GM18867 (cell line): ENCODE data around the gene TNFRSF12A.

Source experiments
- ATAC-seq: cut with Tn5 transposase; IDR thresholded peaks from one replicate; pipeline ENCODE4 v1.9.1; 2021; ENCODE audit warnings: mild to moderate bottlenecking, moderate library complexity; ENCODE audit not compliant: unreplicated experiment

Gene TNFRSF12A

DNA sequence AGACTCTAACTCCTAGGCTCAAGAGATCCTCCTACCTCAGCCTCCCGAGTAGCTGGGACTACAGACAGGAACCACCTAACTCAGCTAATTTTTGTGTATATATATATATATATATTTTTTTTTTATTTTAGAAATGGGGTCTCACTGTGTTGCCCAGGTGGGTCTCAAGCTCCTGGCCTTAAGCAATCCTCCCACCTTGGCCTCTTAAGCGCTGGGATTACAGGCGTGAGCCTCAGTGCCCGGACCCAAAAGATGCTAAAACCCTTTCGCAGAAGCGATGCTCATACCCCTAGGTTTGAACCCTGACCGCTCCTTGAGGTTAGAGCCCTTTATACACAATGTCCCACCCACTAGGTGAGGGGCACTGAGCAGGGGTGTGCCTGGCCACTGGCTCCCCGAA is 9.7 kb upstream of the TNFRSF12A start:
- no peak for ATAC-seq

GRCh38 chr16:3012246-3012645 is 7.9 kb upstream of the TNFRSF12A start:
- ATAC-seq = no peak

GRCh38 chr16:3012828-3013420 is 7.2 kb upstream of the TNFRSF12A start, which contains the start of gene CLDN9:
TSS of gene CLDN9 (plus strand) at chr16:3012923. CDS start at chr16:3013363, 440 bp downstream.
- no peak for ATAC-seq

DNA sequence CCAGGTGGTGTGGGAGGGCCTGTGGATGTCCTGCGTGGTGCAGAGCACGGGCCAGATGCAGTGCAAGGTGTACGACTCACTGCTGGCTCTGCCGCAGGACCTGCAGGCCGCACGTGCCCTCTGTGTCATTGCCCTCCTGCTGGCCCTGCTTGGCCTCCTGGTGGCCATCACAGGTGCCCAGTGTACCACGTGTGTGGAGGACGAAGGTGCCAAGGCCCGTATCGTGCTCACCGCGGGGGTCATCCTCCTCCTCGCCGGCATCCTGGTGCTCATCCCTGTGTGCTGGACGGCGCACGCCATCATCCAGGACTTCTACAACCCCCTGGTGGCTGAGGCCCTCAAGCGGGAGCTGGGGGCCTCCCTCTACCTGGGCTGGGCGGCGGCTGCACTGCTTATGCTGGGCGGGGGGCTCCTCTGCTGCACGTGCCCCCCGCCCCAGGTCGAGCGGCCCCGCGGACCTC is 6.6 kb upstream of the TNFRSF12A start:
- no peak for ATAC-seq

GRCh38 chr16:3013998-3014690 is 6.0 kb upstream of the TNFRSF12A start:
- ATAC-seq = no peak

DNA sequence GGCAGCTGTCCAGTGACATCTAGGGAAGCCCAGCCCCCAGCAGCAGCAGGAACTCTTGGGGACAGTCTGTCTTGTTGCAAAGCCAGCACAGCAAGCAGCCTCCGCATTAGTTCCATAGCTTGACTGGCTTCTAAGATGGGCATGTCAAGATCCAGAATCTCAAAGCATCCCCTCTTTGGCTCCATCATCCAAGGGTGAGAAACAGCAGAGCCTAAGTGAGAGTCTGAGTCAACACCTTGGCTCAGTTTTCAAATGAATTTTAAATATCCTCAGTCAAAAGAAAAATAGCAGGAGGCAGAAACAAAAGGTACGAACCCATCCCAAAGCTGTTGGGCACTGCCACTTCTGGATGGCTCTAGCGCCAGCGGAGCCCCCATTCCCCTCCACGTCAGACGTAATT is 5.2 kb upstream of the TNFRSF12A start:
- no peak for ATAC-seq

DNA sequence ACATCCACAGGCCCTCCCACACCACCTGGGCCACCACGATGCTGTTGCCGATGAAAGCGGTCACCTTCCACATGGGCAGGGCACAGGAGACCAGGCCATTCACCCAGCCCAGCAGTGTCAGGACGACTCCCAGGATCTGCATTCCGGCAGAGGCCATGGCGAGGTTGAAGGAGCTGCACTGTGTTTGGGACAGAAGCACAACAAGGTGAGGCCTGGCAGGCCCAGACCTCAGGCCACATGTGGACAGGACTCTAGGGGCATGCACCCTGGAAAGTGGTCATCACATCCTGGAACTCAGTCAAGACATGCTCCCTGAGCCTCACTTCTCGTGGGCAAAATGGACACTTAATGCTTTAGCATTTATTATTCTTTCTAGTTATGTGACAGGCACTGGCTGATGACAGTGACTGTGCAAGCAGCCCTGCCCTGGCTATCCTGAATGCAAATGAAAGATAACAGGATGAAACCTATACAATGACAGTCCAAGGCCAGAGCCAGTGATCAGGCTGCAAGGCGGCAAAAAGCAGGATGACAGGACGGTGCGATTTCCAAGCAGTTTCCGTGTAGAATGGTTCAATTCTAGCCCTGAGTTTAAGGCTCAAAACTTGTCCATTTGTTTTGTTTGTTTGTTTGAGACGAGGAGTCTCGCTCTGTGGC is 4.2 kb upstream of the TNFRSF12A start:
- no peak for ATAC-seq

DNA sequence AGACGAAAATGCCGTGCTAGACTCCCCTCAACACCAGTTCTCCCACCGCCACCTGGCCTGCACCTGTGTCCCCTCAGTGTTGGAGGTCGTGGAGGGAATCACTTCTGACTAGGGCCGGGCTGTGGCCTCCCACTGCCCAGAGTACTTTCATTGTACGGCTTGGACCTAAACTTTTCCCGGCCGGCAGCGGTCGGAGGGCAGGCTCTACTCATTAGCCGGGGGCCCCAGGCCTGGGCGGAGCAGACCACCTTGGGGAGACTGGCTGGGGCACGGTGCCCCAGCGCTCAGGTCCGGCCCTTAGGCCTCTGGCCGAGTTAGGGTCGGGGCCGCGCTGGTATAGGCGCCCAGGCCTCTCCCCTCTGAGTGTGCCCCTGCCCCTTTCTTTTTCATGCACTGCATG is 2.8 kb upstream of the TNFRSF12A start:
- no peak for ATAC-seq

- ATAC-seq = no peak
These were observed 2.2 kb upstream of the TNFRSF12A start, which contains the start of gene CLDN6 for GRCh38 chr16:3017794-3018506. TSS of gene CLDN6 (minus strand) at chr16:3018183. CDS start at chr16:3016021, 2,162 bp downstream.

DNA sequence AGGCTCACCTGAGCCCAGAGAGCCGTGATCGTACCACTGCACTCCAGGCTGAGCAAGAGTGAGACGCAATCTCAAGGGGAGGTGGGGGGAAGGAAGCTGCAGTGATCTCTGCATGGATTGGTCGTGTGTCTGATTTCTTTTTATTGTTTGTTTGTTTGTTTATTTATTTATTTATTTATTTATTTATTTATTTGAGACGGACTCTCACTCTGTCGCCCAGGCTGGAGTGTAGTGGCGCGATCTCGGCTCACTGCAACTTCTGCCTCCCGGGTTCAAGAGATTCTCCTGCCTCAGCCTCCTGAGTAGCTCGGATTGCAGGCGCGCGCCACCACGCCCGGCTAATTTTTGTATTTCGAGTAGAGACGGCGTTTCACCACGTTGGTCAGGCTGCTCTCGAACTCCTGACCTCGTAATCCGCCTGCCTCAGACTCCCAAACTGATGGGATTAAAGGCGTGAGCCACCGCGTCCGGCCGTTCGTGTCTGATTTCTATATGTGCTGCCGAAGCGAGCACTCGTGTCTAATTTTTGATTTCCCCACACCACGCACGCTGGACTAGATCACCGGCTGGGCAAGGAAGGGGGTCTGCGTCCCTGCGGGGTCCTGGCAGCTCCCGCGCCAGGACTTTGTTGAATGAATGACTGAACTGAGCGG is 448 bp upstream of the TNFRSF12A start:
- no peak for ATAC-seq

DNA sequence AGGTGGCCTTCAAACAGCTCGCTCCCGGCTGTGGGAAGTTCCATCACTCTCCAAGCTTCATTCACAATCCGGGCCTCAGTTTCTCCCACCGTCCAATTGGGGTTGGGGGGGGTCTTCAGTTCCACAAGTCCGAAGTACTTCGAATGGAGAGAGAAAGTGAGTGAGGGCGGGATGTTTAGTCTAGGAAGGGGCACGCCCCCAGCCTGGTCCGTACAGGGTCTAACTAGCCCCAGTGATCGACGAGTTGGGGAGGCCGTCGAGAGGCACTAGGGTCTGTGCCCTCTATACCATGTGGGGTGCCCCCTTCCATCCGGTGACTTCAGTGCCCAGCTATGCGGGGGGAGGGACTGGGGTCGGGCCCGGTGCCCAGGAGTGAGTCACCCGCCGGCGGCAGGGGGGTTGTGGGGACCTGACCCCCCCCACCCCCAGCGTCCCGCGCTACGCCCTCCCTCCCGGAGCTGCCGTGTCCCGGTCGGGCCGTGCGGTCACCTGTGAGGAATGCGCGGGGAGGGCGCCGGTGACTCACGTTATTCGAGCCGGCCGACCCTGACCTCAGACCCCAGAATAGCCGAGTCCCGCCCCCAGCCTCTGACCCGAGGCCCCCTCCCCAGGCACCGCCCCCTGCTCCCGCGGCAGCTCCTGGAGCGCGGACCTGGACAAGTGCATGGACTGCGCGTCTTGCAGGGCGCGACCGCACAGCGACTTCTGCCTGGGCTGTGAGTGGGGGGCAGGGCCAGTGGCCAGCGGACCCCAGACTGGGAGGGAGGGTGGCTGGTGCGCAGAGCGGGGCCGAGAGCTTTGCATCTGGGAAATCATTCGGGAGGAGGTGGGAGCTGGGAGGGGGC is 658 bp downstream of the TNFRSF12A start:
- ATAC-seq = no peak

- no peak for ATAC-seq
These were observed 1.5 kb downstream of the TNFRSF12A start for GRCh38 chr16:3021449-3022207.

DNA sequence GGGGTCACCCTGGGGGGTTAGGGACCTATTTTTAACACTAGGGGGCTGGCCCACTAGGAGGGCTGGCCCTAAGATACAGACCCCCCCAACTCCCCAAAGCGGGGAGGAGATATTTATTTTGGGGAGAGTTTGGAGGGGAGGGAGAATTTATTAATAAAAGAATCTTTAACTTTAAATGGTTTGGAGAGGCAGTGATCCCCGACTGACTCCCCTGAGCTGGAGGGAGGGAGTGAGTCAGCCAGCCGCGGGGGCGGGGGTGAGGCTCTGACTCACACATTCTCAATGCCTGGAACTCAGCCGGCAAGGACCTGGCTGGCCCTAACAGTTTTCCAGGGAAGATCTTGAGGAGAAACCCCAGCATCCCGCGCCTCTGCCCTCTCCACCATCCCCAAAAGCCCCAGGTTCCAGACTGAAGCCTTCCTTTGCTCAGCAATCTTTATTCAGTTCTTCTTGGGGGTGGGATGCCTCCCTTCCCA is 2.1 kb downstream of the TNFRSF12A start:
- ATAC-seq = no peak

GRCh38 chr16:3022684-3023414 is 2.7 kb downstream of the TNFRSF12A start:
- no peak for ATAC-seq

DNA sequence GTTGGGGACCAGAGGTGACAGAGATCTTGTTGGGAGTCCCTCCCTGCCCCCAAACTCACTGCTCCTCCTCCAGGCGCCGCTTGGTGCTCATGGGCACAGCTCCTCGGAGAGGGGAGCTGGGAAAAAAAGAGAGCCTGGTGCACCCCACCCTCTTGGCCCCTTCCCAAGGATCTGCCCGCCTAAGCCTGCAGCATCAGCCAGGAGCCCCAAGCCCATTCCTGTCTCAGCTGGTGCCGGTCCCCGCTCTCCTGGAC is 3.2 kb downstream of the TNFRSF12A start:
- no peak for ATAC-seq

DNA sequence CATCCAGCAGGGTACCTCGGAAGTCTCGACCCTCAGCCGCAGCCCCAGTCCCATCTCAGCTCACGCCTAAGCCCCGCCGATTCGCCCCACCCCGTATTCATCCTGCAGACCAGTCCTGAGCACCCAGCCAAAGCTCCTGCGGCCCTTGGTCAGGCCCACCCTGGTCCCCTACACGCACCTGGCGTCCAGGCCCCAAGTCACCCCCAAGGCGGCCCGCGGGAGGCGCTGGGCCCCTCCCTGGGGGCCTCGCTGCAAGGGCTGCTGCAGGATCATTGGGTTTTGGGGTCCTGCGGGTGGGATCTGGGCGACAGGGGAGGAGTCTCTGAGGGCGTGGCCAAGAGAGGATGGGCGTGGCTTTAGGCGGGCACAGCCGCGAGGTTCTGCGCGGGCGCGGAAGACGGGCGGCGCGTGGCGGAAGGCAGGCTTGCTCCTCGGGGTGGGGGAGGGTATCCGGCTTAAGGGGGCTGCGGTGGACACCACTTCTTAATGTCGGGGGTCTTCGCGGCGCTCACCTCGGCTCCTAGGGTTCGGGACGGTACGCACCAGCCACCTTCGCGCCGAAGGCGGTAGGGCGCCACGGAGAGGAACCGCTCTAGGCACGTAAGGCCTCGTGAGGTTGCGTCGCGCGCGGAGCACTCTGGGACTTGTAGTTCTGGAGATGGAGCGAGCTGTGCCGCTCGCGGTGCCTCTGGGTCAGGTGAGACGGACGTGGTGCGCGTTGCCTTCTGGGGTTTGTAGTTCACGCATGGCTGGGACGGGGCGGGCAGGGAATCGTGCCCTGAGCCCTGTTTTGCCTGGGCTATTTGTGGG is 3.7 kb downstream of the TNFRSF12A start, which contains the start of the genes HCFC1R1 and THOC6:
TSS of gene HCFC1R1 (minus strand) at position 274 of the 810 bp plus-strand sequence. CDS start at position 273, 1 bp downstream.
TSS of gene THOC6 (plus strand) at position 367 of the 810 bp plus-strand sequence. CDS start at position 659, 292 bp downstream.
- peak; percentile 77 for ATAC-seq
